Measurements from ENCODE around the gene PRKAR1B. TPM values are rescaled to one million over a fixed set of nuclear protein-coding genes. Genes with fewer than 3 reads are reported as not detected.

Gene PRKAR1B
- total and polyA plus RNA-seq, 4 experiments from 2014 or later, result 6.5 to 16.6 (median 13.7) TPM

- peaks cover 3 to 16% (median 5%) of the 10 kb centered on the region in 4 donors for H3K4me1 Mint-ChIP-seq
- peaks cover 2 to 6% of the 10 kb centered on the region in 2 donors for H3K36me3 Mint-ChIP-seq
- CTCF ChIA-PET (ENCODE audit: partially characterized antibody), result no interaction called here
- no peak for DNase-seq
- intact Hi-C loops (cut with micrococcal nuclease), result no loop called here
- no peaks in the 10 kb centered on the region for H3K36me3 ChIP-seq (ENCODE audit: insufficient read depth, low read length)
- peaks cover 0 to 4% (median under 1%) of the 10 kb centered on the region in 8 donors for H3K9me3 Mint-ChIP-seq
- POLR2A ChIA-PET (ENCODE audit: partially characterized antibody), result no interaction called here
- H3K9me3 ChIP-seq (ENCODE audit: control insufficient read depth in 1 of 2, low read length in 2 of 2), result no peaks in the 10 kb centered on the region
- peak overlapping the region in 1 of 7 donors; percentile 53 for H3K27ac Mint-ChIP-seq
- no peaks in the 10 kb centered on the region for H3K27me3 Mint-ChIP-seq
- H3K27me3 ChIP-seq (ENCODE audit: insufficient read depth, low read length), result no peaks in the 10 kb centered on the region
- no peak overlapping the region for H3K27ac ChIP-seq (ENCODE audit: low read depth, low read length)
- no peak overlapping the region for H3K4me3 ChIP-seq (ENCODE audit: low read length in 2 of 2)
- H3K4me3 Mint-ChIP-seq, result peak overlapping the region in 1 of 8 donors; percentile 36
- H3K4me1 ChIP-seq (ENCODE audit: insufficient read depth, low read length), result peaks cover 4% of the 10 kb centered on the region
Observed at GRCh38 chr7:644381-645305, 82.4 kb downstream of the PRKAR1B start.

- ChIA-PET POLR2A (ENCODE audit: partially characterized antibody) (no interaction called here), CTCF (ENCODE audit: partially characterized antibody) (interaction anchor here (0.7 kb wide), 1 partner anchor 89 kb away, joined by 3 read pairs; no protein-coding TSS in a partner anchor)
- Histone ChIP-seq H3K4me3 (ENCODE audit: low read length in 2 of 2) (no peak overlapping the region), H3K4me1 (ENCODE audit: insufficient read depth, low read length) (peaks cover 4% of the 10 kb centered on the region), H3K27me3 (ENCODE audit: insufficient read depth, low read length) (no peaks in the 10 kb centered on the region), H3K9me3 (ENCODE audit: control insufficient read depth in 1 of 2, low read length in 2 of 2) (no peaks in the 10 kb centered on the region), H3K27ac (ENCODE audit: low read depth, low read length) (no peak overlapping the region), H3K36me3 (ENCODE audit: insufficient read depth, low read length) (no peaks in the 10 kb centered on the region)
- Mint-ChIP-seq H3K4me1 (peaks cover 5 to 20% (median 9%) of the 10 kb centered on the region in 4 donors), H3K27ac (peak overlapping the region in 1 of 7 donors; percentile 70), H3K4me3 (no peak overlapping the region), H3K27me3 (no peaks in the 10 kb centered on the region), H3K9me3 (peaks cover 0 to 4% (median under 1%) of the 10 kb centered on the region in 8 donors), H3K36me3 (peaks cover 2 to 6% of the 10 kb centered on the region in 2 donors)
- no peak for DNase-seq
- intact Hi-C loops (cut with micrococcal nuclease), result no loop called here
Observed at GRCh38 chr7:641966-642365, 85.1 kb downstream of the PRKAR1B start.

GRCh38 chr7:641269-641671 lies 85.8 kb downstream of the PRKAR1B start:
- CTCF ChIA-PET (ENCODE audit: partially characterized antibody), result interaction anchor here (1.1 kb wide), 1 partner anchor 320 kb away, joined by 3 read pairs; no protein-coding TSS in a partner anchor
- H3K36me3 Mint-ChIP-seq, result peaks cover 2 to 6% of the 10 kb centered on the region in 2 donors
- no peaks in the 10 kb centered on the region for H3K27me3 Mint-ChIP-seq
- Histone ChIP-seq H3K4me3 (ENCODE audit: low read length in 2 of 2) (no peak overlapping the region), H3K27ac (ENCODE audit: low read depth, low read length) (no peak overlapping the region), H3K27me3 (ENCODE audit: insufficient read depth, low read length) (no peaks in the 10 kb centered on the region), H3K9me3 (ENCODE audit: control insufficient read depth in 1 of 2, low read length in 2 of 2) (no peaks in the 10 kb centered on the region), H3K36me3 (ENCODE audit: insufficient read depth, low read length) (no peaks in the 10 kb centered on the region), H3K4me1 (ENCODE audit: insufficient read depth, low read length) (peaks cover 4% of the 10 kb centered on the region)
- peaks cover 0 to 4% (median under 1%) of the 10 kb centered on the region in 8 donors for H3K9me3 Mint-ChIP-seq
- H3K4me1 Mint-ChIP-seq, result peaks cover 7 to 25% (median 9%) of the 10 kb centered on the region in 4 donors
- no peak overlapping the region for H3K27ac Mint-ChIP-seq
- DNase-seq, result no peak
- H3K4me3 Mint-ChIP-seq, result no peak overlapping the region
- intact Hi-C loops (cut with micrococcal nuclease), result no loop called here
- POLR2A ChIA-PET (ENCODE audit: partially characterized antibody), result interaction anchor here (0.9 kb wide), 1 partner anchor 37 kb away, joined by 3 read pairs; no protein-coding TSS in a partner anchor

- peak in 1 of 5 donors; percentile 6 for DNase-seq
- Histone ChIP-seq H3K4me3 (ENCODE audit: low read length in 2 of 2) (no peak overlapping the region), H3K4me1 (ENCODE audit: insufficient read depth, low read length) (peaks cover 4% of the 10 kb centered on the region), H3K27ac (ENCODE audit: low read depth, low read length) (no peak overlapping the region), H3K36me3 (ENCODE audit: insufficient read depth, low read length) (no peaks in the 10 kb centered on the region), H3K27me3 (ENCODE audit: insufficient read depth, low read length) (no peaks in the 10 kb centered on the region), H3K9me3 (ENCODE audit: control insufficient read depth in 1 of 2, low read length in 2 of 2) (no peaks in the 10 kb centered on the region)
- Mint-ChIP-seq H3K9me3 (peaks cover 0 to 4% (median under 1%) of the 10 kb centered on the region in 8 donors), H3K36me3 (peaks cover 2 to 6% of the 10 kb centered on the region in 2 donors), H3K4me1 (peaks cover 7 to 27% (median 9%) of the 10 kb centered on the region in 4 donors), H3K4me3 (no peak overlapping the region), H3K27me3 (no peaks in the 10 kb centered on the region), H3K27ac (peak overlapping the region in 1 of 7 donors; percentile 57)
- ChIA-PET POLR2A (ENCODE audit: partially characterized antibody) (no interaction called here), CTCF (ENCODE audit: partially characterized antibody) (interaction anchor here (1.0 to 5.8 kb wide), 5 partner anchors 8 to 319 kb away, joined by 3 to 37 read pairs (median 4); no protein-coding TSS in a partner anchor)
- intact Hi-C loops (cut with micrococcal nuclease), result no loop called here
Observed at GRCh38 chr7:638256-639011, 88.6 kb downstream of the PRKAR1B start.

GRCh38 chr7:637826-638225 lies 89.3 kb downstream of the PRKAR1B start:
- POLR2A ChIA-PET (ENCODE audit: partially characterized antibody), result interaction anchor here (1.2 kb wide), 1 partner anchor 33 kb away, joined by 3 read pairs; no protein-coding TSS in a partner anchor
- peaks cover 0 to 3% (median 0%) of the 10 kb centered on the region in 8 donors for H3K9me3 Mint-ChIP-seq
- H3K4me3 Mint-ChIP-seq, result no peak overlapping the region
- no peaks in the 10 kb centered on the region for H3K27me3 Mint-ChIP-seq
- Histone ChIP-seq H3K9me3 (ENCODE audit: control insufficient read depth in 1 of 2, low read length in 2 of 2) (no peaks in the 10 kb centered on the region), H3K27ac (ENCODE audit: low read depth, low read length) (no peak overlapping the region), H3K27me3 (ENCODE audit: insufficient read depth, low read length) (no peaks in the 10 kb centered on the region), H3K36me3 (ENCODE audit: insufficient read depth, low read length) (no peaks in the 10 kb centered on the region), H3K4me1 (ENCODE audit: insufficient read depth, low read length) (peaks cover 4% of the 10 kb centered on the region), H3K4me3 (ENCODE audit: low read length in 2 of 2) (no peak overlapping the region)
- peaks cover 8 to 27% (median 10%) of the 10 kb centered on the region in 4 donors for H3K4me1 Mint-ChIP-seq
- intact Hi-C loops (cut with micrococcal nuclease), result loop anchor here (2.0 kb wide), 1 partner anchor 315 kb away; no protein-coding TSS in a partner anchor
- DNase-seq, result no peak
- H3K36me3 Mint-ChIP-seq, result peaks cover 0 to under 1% of the 10 kb centered on the region in 2 donors
- no peak overlapping the region for H3K27ac Mint-ChIP-seq
- CTCF ChIA-PET (ENCODE audit: partially characterized antibody), result interaction anchor here (1.0 to 5.8 kb wide), 6 partner anchors 8 to 319 kb away, joined by 3 to 37 read pairs (median 4); no protein-coding TSS in a partner anchor

GRCh38 chr7:636396-636795 lies 90.7 kb downstream of the PRKAR1B start:
- Histone ChIP-seq H3K27ac (ENCODE audit: low read depth, low read length) (no peak overlapping the region), H3K36me3 (ENCODE audit: insufficient read depth, low read length) (no peaks in the 10 kb centered on the region), H3K9me3 (ENCODE audit: control insufficient read depth in 1 of 2, low read length in 2 of 2) (no peaks in the 10 kb centered on the region), H3K4me3 (ENCODE audit: low read length in 2 of 2) (no peak overlapping the region), H3K27me3 (ENCODE audit: insufficient read depth, low read length) (no peaks in the 10 kb centered on the region), H3K4me1 (ENCODE audit: insufficient read depth, low read length) (peaks cover 4% of the 10 kb centered on the region)
- Mint-ChIP-seq H3K4me3 (peak overlapping the region in 1 of 8 donors; percentile 41), H3K4me1 (peaks cover 8 to 26% (median 10%) of the 10 kb centered on the region in 4 donors), H3K9me3 (peaks cover 0 to 3% (median 0%) of the 10 kb centered on the region in 8 donors), H3K27ac (peak overlapping the region in 3 of 7 donors; percentile 76 to 82 (median 82)), H3K27me3 (no peaks in the 10 kb centered on the region), H3K36me3 (no peaks in the 10 kb centered on the region)
- ChIA-PET CTCF (ENCODE audit: partially characterized antibody) (interaction anchor here (0.6 to 5.8 kb wide), 12 partner anchors 10 to 317 kb away, joined by 3 to 37 read pairs (median 4); no protein-coding TSS in a partner anchor), POLR2A (ENCODE audit: partially characterized antibody) (interaction anchor here (1.1 kb wide), 1 partner anchor 18 kb away, joined by 3 read pairs; no protein-coding TSS in a partner anchor)
- peak; percentile 45 to 57 (median 51) for DNase-seq
- intact Hi-C loops (cut with micrococcal nuclease), result loop anchor here (2.0 kb wide), 1 partner anchor 314 kb away; no protein-coding TSS in a partner anchor

All from CD4-positive, alpha-beta memory T cell (primary cell).